22Rv1 (cell line): ENCODE results near the gene ZNF557.
"Not testable (repeated sequence)": the region's sequence is repeated elsewhere in the genome, so short reads cannot be mapped to it uniquely, and the experiment has no call there.

ENCODE experiments used
- H3K27ac ChIP-seq: fragments of 450-650 bp; 2 replicates; pipeline ENCODE4 v1.5.1; 2017
- ZFX ChIP-seq: fragments of 450-650 bp; IDR thresholded peaks from 2 replicates; pipeline ENCODE4 v1.6.1; 2017; ENCODE audit warnings: antibody characterized with exemption, borderline replicate concordance
- TF ChIP-seq, protein P1 (sequence below): fragments of 450-650 bp; IDR thresholded peaks from 2 replicates; pipeline ENCODE4 v1.5.1; 2017; ENCODE audit warnings: mild to moderate bottlenecking

The ZNF557 gene

DNA sequence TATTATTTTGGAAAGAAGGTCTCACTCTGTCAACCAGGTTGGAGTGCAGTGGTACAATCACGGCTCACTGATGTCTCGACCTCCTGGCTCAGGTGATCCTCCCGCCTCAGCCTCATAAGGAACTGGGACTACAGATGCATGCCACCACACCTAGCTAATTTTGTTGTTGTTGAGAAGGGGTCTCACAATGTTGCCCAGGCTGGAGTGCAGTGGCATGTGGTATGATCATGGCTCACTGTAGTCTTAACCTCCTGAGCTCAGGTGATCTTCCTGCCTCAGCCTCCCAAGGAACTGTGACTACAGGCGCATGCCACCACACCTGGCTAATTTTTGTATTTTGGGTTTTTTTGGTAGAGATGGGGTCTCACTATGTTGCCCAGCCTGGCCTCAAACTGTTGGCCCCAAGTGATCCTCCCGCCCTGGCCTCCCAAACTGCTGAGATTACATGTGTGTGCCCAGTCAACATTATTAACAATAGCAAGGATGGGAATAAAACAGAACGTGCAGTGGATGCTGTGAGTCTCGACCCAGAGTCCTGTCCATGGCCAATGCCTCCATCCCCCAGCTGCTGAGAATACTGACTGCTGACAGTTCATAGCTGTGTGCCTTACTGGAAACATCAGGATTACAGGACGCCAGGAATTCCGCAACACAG lies 5.6 kb upstream of the ZNF557 start:
- TF ChIP-seq, protein P1, sequence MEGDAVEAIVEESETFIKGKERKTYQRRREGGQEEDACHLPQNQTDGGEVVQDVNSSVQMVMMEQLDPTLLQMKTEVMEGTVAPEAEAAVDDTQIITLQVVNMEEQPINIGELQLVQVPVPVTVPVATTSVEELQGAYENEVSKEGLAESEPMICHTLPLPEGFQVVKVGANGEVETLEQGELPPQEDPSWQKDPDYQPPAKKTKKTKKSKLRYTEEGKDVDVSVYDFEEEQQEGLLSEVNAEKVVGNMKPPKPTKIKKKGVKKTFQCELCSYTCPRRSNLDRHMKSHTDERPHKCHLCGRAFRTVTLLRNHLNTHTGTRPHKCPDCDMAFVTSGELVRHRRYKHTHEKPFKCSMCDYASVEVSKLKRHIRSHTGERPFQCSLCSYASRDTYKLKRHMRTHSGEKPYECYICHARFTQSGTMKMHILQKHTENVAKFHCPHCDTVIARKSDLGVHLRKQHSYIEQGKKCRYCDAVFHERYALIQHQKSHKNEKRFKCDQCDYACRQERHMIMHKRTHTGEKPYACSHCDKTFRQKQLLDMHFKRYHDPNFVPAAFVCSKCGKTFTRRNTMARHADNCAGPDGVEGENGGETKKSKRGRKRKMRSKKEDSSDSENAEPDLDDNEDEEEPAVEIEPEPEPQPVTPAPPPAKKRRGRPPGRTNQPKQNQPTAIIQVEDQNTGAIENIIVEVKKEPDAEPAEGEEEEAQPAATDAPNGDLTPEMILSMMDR: no peak
- no peak for TF ChIP-seq ZFX
- no peak overlapping the region for H3K27ac ChIP-seq

DNA sequence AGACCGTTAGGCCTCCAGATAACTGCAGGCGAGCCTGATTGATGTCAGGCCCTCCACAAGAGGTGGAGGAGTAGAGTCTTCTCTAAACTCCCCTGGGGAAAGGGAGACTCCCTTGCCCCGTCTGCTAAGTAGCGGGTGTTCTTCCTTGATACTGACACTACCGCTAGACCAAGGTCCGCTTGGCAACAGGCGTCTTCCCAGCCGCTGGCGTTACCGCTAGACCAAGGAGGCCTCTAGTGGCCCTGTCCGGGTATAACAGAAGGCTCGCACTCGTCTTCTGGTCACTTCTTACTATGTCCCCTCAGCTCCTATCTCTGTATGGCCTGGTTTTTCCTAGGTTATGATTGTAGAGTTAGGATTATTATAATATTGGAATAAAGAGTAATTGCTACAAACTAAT lies 2.4 kb upstream of the ZNF557 start:
- H3K27ac ChIP-seq: not testable (repeated sequence)
- TF ChIP-seq, protein P1: peak; percentile 48

- no peak overlapping the region for H3K27ac ChIP-seq
- no peak for TF ChIP-seq ZFX
- TF ChIP-seq, protein P1: no peak
These were observed 1.8 kb upstream of the ZNF557 start for GRCh38 chr19:7067716-7068115.

GRCh38 chr19:7068599-7068998 lies 904 bp upstream of the ZNF557 start:
- TF ChIP-seq, protein P1: no peak
- peak overlapping the region; percentile 82; the same call in 1 of the 2 replicates for H3K27ac ChIP-seq

DNA sequence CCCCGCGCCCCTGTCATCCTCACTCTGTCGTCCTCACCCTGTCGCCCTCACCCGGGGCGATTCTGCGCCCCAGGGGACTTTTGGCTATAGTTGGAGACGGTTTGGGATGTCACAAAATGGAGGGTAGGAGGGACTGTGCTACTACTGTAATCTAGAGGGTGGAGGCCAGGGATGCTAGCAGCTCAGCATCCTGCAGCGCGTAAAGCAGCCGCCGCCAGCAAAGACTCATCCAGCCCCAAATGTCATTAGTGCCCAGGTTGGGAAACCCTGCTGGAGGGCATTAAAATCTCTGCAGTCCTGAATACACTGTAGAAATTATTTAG lies 362 bp downstream of the ZNF557 start:
- peak overlapping the region; percentile 82 for H3K27ac ChIP-seq
- no peak for TF ChIP-seq ZFX
- TF ChIP-seq, protein P1: no peak

DNA sequence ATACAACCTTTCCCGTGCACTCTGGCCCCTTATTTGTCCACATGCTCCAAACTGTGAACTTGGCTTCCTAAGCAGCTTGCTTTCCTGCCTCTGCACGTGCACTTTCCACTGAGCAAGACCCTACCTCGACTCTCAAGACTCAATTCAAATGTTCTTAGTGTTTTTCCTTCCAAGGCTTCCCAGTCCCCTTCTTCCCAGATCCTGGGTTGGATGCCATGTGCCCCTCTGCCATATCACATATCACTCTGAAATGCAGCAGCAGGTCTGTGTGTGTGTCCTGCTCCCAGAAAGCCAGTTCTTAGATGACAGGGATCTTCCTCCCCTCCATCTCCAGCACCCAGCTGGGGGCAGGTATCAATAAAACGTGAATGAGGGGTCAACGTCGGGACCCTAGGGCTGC lies 3.0 kb downstream of the ZNF557 start:
- TF ChIP-seq, protein P1: no peak
- TF ChIP-seq ZFX: no peak

DNA sequence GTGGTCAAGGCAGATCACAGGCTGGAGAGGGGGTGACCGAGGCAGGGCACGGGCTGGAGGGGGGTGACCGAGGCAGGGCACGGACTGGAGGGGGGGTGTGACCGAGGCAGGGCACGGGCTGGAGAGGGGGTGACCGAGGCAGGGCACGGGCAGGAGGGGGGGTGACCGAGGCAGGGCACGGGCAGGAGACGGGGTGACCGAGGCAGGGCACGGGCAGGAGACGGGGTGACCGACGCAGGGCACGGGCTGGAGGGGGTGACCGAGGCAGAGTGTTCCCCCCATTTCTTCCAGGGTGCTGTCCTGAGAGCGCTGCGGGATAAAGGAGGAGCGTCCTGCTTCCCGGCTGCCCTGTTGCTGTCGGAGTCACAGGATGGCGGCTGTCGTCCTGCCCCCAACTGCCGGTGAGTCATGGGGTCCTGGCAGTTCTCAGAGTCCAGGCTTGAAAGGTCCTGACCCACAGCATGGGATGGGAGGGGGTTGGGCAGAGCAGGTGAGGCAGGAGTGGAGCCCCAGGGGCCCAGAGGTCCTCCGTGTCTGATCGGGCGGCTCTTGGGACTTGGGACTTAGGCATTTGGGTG lies 5.3 kb downstream of the ZNF557 start:
- TF ChIP-seq, protein P1: no peak
- TF ChIP-seq ZFX: no peak
- H3K27ac ChIP-seq: no peak overlapping the region

More for the DNA sequence above, 3.0 kb downstream of the ZNF557 start:
- H3K27ac ChIP-seq: no peak overlapping the region
